COR-L47 (cell line): ENCODE data around the gene ASIC3.

Experiments used
- DNase-seq: peaks from one replicate; lab custom pipeline; 2025; lab: John Stamatoyannopoulos, UW

The ASIC3 gene

DNA sequence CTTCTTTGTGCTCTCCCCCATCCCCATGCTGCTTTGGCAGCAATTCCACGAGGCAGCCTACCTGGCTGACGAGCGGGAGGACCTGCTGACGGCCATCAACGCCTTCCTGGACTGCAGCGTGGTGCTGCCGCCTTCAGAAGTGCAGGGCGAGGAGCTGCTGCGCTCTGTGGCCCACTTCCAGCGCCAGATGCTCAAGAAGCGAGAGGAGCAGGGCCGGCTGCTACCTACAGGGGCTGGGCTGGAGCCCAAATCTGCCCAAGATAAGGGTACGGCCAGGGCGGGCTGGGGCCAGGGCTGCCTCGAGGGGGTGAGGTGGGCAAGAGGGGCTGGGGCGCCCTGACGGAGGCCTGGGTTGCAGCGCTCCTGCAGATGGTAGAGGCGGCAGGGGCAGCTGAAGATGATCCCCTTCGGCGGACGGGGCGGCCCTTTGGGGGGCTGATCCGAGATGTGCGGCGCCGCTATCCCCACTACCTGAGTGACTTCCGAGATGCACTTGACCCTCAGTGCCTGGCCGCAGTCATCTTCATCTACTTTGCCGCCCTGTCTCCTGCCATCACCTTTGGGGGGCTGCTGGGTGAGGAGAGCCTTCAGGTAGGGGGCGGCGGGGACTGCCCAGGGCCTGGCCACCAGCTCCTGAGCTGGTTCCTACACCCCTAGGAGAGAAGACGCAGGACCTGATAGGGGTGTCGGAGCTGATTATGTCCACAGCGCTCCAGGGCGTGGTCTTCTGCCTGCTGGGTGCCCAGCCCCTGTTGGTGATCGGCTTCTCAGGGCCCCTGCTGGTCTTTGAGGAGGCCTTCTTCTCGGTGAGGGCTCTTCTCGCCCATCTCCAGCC, 22.9 kb downstream of the ASIC3 start:
- no peak for DNase-seq

DNA sequence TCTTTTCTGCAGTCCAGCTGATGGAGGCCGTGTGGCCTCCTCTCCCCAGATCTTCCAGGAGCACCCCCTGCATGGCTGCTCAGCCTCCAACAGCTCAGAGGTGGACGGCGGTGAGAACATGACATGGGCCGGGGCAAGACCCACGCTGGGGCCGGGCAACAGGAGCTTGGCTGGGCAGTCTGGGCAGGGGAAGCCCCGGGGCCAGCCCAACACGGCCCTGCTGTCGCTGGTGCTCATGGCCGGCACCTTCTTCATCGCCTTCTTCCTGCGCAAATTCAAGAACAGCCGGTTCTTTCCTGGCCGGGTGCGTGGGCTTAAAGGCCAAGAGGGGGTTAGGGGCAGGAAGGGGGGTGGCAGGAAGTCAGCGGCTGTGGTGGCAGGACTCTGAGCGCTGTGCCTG, 25.7 kb downstream of the ASIC3 start:
- DNase-seq: no peak

DNA sequence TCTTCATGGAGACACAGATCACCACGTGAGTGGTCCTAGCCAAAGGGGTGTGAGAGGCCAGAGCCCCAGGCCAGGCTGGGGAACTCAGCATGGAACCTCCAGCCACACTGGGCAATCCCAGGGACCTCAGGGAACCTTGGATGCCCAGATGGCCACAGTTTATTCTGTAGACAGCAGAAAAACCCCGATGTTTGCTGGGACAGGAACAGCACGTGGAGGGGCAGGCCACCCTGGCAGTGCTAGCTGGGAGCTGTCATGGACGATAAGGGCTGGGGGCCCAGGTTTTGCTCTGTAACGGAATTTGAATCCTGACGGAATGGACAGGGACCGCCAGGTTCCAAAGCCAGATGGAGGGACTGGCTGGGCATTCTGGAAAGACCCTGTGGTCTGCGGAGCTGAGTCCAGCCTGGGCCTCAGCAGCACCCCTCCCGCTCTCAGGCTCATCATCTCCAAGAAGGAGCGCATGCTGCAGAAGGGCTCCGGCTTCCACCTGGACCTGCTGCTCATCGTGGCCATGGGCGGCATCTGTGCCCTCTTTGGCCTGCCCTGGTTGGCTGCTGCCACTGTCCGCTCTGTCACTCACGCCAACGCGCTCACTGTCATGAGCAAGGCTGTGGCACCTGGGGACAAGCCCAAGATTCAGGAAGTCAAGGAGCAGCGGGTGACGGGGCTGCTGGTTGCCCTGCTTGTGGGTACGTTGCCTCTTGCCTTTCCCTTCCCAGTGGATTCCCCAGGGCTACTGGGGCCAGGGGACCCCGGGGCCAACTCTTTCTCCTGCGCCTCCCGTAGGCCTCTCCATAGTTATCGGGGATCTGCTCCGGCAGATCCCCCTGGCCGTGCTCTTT, 26.7 kb downstream of the ASIC3 start:
- DNase-seq: no peak

DNA sequence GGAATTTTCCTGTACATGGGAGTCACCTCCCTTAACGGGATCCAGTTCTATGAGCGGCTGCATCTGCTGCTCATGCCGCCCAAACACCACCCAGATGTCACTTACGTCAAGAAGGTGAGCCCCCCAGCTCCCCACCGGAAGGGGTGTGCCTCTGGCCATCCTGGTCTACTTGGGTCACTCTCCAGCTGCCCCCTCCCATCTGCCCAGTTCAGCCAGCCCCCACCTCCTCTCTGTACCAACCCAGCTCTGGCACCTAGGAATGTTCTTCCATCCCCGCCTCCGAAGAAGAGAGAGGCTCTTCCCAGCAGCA, 27.3 kb downstream of the ASIC3 start:
- DNase-seq: no peak

DNA sequence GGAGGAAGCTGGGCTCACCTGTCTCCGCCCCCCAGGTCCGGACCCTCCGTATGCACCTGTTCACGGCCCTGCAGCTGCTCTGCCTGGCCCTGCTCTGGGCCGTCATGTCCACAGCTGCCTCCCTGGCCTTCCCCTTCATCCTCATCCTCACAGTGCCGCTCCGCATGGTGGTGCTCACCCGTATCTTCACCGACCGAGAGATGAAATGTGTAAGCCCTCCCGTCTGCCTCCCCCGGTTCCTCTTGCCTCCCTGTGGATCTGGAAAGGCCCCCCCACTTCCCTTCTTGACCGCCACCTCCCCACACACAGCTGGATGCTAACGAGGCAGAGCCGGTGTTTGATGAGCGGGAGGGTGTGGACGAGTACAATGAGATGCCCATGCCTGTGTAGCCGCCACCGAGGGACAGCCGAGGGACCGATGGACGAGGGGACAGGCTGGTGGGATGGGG, 27.7 kb downstream of the ASIC3 start:
- no peak for DNase-seq

DNA sequence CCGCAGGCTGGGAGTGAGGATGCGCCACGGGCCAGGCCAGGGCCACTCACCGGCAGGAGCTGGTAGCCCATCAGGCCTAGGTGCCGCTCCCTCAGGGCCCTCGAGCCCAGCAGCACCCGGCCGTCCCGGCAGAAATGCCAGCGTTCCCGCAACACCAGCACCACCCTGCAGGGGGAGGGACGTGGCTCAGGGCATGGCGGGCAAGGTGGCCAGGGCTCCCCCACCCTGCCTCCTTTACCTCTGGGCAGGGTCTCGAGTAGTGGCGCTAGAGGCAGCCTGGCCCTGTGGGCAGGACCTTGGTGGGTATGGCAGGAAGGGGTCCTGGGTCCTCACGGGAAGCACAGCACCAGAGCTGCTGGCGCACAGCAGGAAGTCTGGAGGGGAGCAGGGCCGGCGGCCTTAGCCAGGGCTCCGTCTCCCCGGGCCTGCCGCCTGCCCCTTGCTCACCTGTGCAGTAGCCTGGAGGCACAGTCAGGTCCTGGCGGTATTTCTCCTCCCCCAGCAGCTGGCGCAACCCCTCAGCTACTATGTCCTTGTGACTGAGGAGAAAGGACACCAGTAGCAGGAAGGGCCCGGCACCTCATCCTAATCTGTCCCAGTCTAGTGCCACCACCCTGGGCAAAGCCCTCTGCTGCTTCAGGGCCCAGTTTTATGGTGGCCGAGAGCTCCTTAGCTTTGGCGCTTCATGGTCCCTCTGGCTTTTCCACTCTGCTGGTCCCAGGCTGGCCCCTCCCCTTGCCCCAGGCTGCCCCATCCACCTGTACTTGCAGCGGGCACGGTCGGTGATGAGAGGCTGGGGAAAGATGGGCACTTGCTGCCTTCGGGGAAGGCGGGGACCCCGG, 28.8 kb downstream of the ASIC3 start:
- DNase-seq: no peak

DNA sequence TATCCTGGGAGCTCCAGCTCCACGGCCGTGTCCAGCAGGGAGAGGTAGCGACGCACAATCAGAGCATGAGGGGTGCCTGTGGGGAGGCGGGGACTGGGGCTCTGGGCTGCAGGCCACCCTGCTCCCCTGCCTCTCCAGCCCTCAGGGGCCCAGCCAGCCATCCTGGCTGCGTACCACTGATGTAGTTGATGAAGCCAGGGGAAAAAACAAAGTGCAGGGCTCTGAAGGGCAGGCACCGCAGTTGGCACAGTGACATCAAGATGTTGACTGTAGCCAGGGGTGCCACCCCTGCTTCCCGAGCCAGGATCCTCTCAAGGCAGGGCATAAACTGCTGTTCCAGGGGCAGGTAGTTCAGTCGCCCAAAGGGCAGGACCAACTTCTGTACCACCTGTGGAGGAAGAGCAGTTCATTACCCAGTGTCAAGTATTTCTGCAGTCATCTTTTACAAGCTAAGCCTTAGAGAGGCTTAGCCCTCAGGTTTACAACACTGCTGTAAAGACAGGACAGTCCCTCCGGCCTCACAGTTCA, 29.4 kb downstream of the ASIC3 start:
- DNase-seq: no peak

DNA sequence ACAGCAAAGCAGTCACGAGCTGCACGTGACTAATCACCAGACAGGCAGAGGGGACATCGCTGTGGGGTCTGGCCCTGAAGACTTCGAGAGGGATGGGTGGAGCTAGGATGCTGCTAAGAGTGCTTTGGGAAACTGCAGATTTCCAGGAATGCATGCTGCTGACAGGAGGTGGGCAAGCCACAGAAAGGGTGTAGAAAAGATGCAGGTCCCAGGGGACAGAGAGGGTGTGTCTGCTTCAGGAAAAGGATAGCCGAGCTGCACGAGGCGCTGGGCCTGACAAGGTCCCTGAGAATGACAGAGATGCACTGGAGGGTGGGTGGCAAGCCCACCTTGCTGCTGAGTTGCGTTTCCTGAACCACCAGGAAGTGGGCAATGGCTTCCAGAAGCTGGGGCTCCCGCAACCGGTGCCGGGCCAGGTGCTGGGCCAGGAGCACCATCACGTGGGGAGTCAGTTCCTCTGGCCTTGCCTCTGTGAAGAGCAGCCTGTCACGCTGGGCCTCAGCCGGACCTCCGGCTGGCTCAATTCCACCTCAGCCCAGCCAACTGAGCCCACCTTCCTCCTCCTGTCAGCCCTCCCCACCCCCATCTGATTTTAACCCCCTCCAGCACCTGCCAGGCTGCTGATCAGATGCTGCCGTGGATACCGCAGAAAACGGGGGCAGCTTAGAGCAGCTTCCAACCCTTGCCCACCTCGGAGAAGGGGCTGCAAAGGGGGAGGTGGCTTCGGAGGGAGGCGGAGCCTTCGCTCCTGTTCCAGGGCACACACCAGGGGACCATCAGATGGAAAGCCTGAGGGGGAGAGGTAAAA, 30.1 kb downstream of the ASIC3 start:
- no peak for DNase-seq

DNA sequence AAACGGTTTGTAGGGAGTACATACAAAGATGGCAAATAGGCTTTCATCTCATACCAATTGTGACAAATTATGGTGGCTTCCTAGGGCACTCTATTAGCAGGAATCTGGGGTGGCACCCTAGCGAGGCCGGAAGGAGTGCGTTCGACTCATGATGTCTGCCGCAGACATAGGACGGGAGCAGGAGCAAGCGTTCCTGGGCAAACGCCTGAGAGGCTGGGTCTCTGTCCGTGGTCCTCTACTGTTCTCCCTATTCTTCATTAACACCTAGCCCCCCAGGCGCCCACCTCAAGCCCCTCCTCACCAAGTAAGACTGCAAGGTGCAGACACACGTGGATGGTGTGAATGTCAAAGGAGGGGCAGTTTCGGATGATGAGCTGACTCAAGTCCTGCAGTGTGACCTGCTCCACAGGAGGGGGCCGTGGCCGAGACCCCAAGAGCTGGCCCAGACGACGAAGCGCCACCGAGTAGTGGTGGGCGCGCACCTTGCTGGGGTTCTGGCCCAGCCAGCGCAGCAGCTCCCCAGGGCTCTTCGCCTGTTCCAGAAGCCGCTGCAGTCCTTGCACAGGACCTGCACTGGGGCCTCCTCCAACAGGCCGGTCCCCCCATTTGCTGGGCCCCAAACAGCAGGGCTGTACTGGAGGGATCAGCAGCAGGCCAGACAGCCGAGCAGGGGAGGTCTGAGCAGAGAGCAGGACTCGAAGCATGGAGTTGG, 31.0 kb downstream of the ASIC3 start:
- no peak for DNase-seq

DNA sequence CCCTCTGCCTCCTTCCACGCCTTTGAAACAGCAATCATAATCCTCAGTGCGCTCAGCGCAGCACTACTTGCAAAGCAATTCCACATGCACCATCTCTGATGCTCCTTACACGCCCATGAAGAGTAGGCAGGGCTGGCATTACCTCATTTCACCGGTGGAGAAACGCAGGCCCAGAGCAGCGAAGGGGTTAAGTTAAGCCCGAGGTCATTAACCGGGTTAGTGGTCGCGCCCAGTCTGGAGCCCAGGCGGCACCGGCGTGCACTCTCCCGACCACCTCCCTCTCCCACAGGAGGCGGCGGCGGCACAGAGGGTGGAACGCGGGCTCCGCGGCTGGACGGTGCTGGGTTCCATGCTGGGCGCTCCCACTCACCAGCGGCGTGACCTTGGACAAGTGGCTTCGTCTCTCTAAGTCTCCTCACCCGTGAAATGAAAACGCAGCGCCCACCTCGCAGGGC, 31.8 kb downstream of the ASIC3 start:
- DNase-seq: no peak

DNA sequence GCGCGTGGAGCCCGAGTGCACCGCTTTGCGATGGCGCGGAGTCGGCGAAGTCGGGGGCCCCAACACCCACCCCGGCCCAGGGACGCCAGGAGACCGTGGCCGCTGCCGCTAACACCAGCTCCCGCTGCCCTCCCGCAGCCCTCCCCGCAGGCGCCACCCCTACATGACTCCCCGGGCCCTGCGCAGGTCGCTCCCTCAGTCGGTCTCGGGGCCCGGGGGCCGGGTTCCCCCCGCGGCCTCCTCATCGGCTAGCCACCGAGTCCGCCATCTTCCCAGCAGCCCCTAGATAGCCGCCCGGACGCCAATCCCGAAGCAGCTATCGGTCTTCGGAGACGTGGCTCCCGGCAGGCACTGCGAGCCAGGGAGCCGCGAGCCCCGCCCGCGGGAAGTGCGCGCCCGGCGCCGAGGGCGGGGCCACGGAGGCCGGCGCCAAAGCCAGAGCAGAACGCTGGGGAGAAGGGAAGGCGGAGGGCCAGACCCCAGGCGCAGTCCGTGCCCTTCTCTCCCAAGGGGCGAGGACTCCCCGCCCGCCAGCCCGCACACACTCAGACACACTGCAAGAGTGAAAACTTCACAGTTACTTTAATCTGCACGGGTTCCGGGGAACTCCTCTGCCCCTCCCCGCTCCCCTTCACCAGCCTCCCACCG, 32.3 kb downstream of the ASIC3 start, which contains the start of gene FASTK:
FASTK (minus strand) TSS at position 288 of the 648 bp plus-strand sequence; CDS start at position 245, 43 bp downstream.
- peak; percentile 86 for DNase-seq

DNA sequence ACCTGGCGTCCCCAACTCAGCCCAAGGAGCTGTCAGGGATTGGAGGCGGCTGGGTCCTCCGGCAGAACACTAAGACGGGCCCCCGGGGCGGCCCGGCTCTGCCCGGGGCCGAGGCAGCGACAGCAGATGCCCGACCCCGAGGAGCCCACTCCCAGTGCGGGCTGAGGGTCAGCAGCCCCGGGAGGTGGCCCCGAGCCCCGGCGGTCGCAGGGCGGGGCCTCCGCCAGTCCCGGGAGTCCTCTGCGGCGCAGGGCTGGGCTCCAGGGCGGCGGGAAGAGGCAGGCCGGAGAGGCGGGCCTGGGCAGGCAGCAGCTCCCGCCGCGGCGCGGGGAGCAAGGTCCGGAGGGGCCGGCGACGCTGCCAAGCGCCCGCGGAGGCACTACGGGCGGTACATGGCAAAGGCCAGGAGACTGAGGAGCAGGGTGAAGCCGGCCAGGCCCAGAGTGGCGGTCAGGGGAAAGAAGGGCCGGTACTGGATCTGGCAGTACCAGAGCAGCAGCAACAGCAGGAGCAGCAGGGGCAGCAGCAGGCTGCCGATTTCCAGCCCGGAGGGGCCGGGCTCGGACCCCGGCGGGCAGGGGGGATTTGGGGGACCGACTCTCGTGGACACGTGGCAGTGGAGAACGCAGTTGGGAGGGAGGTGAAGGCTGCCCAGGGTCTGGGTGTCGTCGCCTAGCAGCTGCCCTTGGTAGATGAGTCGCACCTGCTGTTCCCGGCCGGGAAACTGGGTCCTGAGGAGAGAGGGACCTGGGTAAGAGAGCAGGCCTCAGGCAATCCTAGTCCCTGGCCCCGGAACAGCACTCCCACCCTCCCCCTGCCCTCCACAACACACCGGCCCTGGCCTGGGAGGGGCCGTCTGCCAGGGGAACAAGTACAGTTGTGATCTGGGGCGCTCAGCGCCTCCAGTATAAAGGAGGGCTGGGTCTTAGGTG, 33.1 kb downstream of the ASIC3 start:
- no peak for DNase-seq

DNA sequence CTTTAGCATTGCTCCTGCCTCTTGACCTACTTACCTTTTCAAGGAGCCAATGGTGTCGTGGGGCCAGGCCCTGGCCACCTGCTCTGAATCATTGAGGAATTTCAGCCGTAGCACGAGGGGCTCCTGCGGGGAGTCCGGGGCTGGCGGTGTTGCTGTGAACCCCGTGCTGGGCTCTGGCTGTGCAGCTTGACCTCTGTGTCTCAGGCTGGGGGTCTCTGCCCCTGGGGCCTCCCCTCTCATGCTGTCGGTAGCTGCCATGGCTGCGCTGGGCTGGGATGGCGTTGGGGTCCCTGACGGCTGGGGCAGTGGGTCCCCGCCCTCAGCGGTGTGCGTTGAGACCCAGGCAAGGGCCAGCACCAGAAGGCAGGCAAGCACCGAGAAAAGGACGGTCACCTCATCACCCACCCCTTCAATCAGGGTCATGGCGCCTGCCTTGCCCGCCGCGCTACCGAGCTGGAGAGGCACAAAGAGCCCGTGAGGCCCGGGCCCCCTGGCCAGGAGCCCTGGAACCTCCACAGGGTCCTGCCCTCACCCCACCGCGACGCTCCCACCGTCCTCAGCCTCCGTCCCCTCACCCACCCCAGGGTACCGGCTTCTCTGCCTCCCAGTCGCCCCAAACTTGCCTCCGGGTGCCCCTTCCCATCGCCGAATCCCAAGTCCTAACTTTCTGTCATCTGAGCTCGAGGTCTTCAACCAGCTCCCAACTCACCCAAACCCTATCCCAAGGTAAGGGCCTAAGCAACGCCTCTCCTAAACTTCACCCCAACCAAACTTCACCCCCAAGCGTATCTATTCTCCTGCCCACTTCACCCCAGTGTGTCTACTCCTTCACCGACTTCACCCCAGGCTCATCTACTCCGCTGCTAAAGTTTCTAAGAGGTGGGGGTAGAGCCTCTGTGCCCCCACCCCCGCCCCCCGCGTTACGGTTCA, 34.1 kb downstream of the ASIC3 start:
- no peak for DNase-seq

DNA sequence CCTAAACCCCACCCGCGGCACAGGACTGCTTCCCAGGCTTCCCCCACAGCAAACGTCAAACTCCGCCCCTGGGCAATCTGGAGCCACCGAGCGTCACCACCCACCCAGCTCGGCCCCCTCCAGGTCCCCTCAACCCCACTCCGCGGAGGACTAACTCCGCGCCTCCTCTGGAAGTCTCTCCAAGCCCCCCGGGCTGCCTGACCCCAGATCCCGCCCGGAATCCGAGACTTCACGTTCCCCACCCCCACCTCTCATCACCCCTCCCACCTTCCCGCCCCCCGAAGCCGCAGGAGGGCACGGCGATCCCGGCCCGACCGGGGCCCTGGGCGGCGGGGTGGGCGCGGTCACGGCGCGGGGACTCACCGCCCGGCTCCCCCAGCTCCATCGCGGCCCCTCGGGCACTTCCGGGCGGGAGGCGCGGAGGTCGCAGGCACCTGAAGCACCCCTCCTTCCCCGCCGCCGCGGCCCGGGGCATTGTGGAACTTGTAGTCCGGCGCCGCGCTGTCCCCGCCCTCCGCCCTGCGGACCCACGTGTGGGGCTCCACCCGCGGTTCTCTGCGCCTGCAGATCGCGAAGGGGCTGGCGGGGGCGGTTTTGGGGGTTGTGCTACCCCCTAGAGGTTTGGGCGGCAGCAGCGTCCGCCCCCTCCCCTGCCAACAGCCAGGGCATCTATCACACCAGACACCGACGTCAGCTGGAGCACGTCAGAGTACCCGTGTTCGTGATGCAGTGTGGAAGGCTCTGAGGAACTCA, 34.9 kb downstream of the ASIC3 start, which contains the start of gene TMUB1:
TMUB1 (minus strand) TSS at position 423 of the 753 bp plus-strand sequence. CDS start 930 bp downstream, outside the sequence.
- DNase-seq: peak; percentile 69

DNA sequence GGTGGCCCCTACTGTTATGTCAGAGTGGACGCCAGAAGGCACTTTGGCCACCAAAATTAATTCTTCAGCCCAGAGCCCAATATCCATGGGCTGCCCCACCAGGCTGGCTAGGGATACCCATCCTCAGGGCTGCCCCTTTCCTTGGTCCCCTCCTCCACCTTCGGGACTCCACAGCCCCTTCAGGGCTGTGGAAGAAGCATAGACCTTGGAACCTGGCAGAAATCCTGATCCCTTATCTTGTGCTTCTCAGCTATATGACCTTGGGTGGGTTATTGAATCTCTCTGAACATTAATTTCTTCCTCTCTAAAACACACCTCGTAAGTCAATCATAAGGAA, 35.5 kb downstream of the ASIC3 start:
- DNase-seq: no peak

DNA sequence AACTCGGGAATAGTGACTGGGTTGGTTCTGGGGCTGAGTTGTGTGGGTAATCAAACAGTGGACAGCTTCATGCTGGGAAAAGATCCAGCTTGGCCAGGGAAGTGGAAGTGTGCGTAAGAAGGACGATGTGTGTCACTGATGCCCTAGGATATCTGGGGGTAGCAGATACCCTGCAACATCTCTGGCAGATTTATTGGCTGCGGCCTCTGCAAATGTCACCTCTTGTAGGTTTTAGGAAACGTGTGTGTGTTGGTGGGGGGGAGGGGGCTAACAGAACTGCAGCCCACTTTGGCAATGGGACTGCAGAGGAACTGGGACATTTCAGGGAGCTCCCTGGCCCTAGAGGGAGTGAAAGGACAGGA, 37.0 kb downstream of the ASIC3 start:
- no peak for DNase-seq
